ENCODE measurements around the gene ZSWIM3. TPM values are rescaled to one million over a fixed set of nuclear protein-coding genes. Genes with fewer than 3 reads are reported as not detected.

The ZSWIM3 gene
- total and polyA plus RNA-seq, 2 of the 13 experiments (the other 11 are each of a cell fraction or from before 2014, with no cell fraction given), result 5.2 to 5.8 TPM

DNA sequence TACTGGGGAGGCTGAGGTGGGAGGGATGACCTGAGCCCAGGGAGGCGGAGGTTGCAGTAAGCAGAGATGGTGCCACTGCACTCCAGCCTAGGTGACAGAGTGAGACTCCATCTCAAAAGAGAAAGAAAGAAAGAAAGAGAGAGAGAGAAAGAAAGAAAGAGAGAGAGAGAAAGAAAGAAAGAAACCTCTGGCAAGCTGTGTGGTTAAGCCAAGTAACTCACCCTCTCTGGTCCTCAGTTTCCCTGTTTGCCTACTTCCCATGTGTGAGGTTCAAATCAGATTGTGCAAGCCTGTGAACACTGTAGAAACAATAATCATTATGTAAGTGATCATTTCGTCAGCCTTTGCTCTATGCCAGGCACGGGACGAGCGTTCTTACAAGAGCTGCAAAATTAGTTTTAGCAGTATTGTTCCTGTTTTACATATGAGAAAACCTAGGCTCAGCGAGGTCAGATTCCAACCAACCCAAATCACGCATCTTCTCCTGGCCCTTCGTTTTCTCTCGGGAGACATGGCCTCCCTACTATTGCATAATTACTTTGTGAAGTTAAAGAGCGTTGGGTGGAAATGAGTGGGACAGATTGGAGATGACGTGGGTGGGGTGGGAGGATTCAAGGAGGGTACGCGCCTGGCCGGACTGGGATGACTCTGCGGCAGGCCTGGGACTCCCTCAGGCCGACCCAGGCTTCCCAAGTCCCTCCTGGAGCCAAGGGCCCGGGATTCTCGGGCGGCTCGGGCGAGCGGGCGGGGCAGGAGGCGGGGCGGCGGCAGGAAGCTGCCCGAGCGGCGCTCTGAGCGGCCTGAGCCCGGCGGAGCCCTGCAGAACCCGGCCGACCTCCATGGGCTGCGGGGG lies 24.2 kb upstream of the ZSWIM3 start, which contains the start of gene SNX21 (continued):
- TF ChIP-seq ZFP41 (CRISPR knock-in tag; IDR thresholded peaks at IDR 0.05; ENCODE audit: borderline replicate concordance) (no peak), HNF4G (IDR thresholded peaks at IDR 0.05; ENCODE audit: borderline replicate concordance, low read depth, low read length) (no peak), HNF4G (CRISPR knock-in tag; IDR thresholded peaks at IDR 0.05; ENCODE audit: borderline replicate concordance, low read depth) (peak; percentile 76; the same call in 1 of the 2 replicates), ZNF605 (CRISPR knock-in tag; IDR thresholded peaks at IDR 0.05) (peak; percentile 95), ZNF33A (CRISPR knock-in tag; IDR thresholded peaks at IDR 0.05; ENCODE audit: borderline replicate concordance) (no peak), ZNF777 (CRISPR knock-in tag; IDR thresholded peaks at IDR 0.05) (no peak), DR1 (CRISPR knock-in tag; IDR thresholded peaks at IDR 0.05) (peak; percentile 38; the same call in 1 of the 2 replicates), ZNF138 (CRISPR knock-in tag; IDR thresholded peaks at IDR 0.05; ENCODE audit: low read depth) (0 out of 2 replicates have a peak, but pooled peaks have one; percentile 46), ZSCAN21 (CRISPR knock-in tag; IDR thresholded peaks at IDR 0.05; ENCODE audit: borderline replicate concordance) (peak; percentile 68; the same call in 1 of the 2 replicates), ZNF430 (CRISPR knock-in tag; IDR thresholded peaks at IDR 0.05) (peak; percentile 77; the same call in 1 of the 2 replicates), ZFP1 (CRISPR knock-in tag; IDR thresholded peaks at IDR 0.05) (peak; percentile 18; the same call in 1 of the 2 replicates), ERF (CRISPR knock-in tag; IDR thresholded peaks at IDR 0.05) (peak; percentile 1), KDM5A (IDR thresholded peaks at IDR 0.05; ENCODE audit: borderline replicate concordance, low read length) (peak; percentile 68; the same call in 1 of the 2 replicates), ZNF564 (CRISPR knock-in tag; IDR thresholded peaks at IDR 0.05) (0 out of 2 replicates have a peak, but pooled peaks have one; percentile 4), PITX1 (CRISPR knock-in tag; IDR thresholded peaks at IDR 0.05) (peak; percentile 26; the same call in 1 of the 2 replicates), ZSCAN29 (CRISPR knock-in tag; conservative IDR thresholded peaks at IDR 0.05) (peak; percentile 94), CEBPB (IDR thresholded peaks at IDR 0.05; ENCODE audit: borderline replicate concordance, low read depth, low read length) (peak; percentile 93)
- TF ChIP-seq, protein P1, sequence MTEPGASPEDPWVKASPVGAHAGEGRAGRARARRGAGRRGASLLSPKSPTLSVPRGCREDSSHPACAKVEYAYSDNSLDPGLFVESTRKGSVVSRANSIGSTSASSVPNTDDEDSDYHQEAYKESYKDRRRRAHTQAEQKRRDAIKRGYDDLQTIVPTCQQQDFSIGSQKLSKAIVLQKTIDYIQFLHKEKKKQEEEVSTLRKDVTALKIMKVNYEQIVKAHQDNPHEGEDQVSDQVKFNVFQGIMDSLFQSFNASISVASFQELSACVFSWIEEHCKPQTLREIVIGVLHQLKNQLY (CRISPR knock-in tag; IDR thresholded peaks at IDR 0.05), result peak; percentile 21; the same call in 1 of the 2 replicates
- TF ChIP-seq, protein P2, sequence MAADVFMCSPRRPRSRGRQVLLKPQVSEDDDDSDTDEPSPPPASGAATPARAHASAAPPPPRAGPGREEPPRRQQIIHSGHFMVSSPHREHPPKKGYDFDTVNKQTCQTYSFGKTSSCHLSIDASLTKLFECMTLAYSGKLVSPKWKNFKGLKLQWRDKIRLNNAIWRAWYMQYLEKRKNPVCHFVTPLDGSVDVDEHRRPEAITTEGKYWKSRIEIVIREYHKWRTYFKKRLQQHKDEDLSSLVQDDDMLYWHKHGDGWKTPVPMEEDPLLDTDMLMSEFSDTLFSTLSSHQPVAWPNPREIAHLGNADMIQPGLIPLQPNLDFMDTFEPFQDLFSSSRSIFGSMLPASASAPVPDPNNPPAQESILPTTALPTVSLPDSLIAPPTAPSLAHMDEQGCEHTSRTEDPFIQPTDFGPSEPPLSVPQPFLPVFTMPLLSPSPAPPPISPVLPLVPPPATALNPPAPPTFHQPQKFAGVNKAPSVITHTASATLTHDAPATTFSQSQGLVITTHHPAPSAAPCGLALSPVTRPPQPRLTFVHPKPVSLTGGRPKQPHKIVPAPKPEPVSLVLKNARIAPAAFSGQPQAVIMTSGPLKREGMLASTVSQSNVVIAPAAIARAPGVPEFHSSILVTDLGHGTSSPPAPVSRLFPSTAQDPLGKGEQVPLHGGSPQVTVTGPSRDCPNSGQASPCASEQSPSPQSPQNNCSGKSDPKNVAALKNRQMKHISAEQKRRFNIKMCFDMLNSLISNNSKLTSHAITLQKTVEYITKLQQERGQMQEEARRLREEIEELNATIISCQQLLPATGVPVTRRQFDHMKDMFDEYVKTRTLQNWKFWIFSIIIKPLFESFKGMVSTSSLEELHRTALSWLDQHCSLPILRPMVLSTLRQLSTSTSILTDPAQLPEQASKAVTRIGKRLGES (CRISPR knock-in tag; IDR thresholded peaks at IDR 0.05; ENCODE audit: borderline replicate concordance), result peak; percentile 18; the same call in 1 of the 2 replicates
- TF ChIP-seq, protein P3, sequence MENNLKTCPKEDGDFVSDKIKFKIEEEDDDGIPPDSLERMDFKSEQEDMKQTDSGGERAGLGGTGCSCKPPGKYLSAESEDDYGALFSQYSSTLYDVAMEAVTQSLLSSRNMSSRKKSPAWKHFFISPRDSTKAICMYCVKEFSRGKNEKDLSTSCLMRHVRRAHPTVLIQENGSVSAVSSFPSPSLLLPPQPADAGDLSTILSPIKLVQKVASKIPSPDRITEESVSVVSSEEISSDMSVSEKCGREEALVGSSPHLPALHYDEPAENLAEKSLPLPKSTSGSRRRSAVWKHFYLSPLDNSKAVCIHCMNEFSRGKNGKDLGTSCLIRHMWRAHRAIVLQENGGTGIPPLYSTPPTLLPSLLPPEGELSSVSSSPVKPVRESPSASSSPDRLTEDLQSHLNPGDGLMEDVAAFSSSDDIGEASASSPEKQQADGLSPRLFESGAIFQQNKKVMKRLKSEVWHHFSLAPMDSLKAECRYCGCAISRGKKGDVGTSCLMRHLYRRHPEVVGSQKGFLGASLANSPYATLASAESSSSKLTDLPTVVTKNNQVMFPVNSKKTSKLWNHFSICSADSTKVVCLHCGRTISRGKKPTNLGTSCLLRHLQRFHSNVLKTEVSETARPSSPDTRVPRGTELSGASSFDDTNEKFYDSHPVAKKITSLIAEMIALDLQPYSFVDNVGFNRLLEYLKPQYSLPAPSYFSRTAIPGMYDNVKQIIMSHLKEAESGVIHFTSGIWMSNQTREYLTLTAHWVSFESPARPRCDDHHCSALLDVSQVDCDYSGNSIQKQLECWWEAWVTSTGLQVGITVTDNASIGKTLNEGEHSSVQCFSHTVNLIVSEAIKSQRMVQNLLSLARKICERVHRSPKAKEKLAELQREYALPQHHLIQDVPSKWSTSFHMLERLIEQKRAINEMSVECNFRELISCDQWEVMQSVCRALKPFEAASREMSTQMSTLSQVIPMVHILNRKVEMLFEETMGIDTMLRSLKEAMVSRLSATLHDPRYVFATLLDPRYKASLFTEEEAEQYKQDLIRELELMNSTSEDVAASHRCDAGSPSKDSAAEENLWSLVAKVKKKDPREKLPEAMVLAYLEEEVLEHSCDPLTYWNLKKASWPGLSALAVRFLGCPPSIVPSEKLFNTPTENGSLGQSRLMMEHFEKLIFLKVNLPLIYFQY (CRISPR knock-in tag; IDR thresholded peaks at IDR 0.05; ENCODE audit: borderline replicate concordance), result peak; percentile 43; the same call in 1 of the 2 replicates
- TF ChIP-seq, protein P4, sequence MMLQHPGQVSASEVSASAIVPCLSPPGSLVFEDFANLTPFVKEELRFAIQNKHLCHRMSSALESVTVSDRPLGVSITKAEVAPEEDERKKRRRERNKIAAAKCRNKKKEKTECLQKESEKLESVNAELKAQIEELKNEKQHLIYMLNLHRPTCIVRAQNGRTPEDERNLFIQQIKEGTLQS (CRISPR knock-in tag; IDR thresholded peaks at IDR 0.05), result no peak

All from HepG2 (cell line).